Spleen (tissue), 11 donors: ENCODE measurements around the gene HOXB4. TPM values are rescaled to one million over a fixed set of nuclear protein-coding genes. Genes with fewer than 3 reads are reported as not detected.

Experiments
- DNase-seq: peaks from one replicate; pipeline ENCODE4 v3.0.0-alpha.2; 2020
- H3K27ac ChIP-seq, 8 donors: fragments of 200-600 bp; sonication (generic) in 7 of 8; 1 replicate in 4 of 8; 2 replicates in 4 of 8; pipeline versions ENCODE4 v1.5.0 to v1.8.0; 2016 to 2021; ENCODE audit warnings: inconsistent platforms in 4 of 8, mild to moderate bottlenecking in 4 of 8, moderate library complexity in 1 of 8
- H3K27me3 ChIP-seq, 7 donors: fragments of 200-600 bp; sonication (generic) in 6 of 7; replicated peaks in 1 of 7; 1 replicate in 4 of 7; 2 replicates in 3 of 7; pipeline versions ENCODE4 v1.5.0 to v1.8.0; 2016 to 2021; ENCODE audit warnings: inconsistent platforms in 3 of 7, mild to moderate bottlenecking in 1 of 7
- H3K36me3 ChIP-seq, 6 donors: fragments of 200-600 bp; sonication (generic) in 5 of 6; 1 replicate in 4 of 6; 2 replicates in 2 of 6; pipeline versions ENCODE4 v1.5.0 to v1.8.0; 2016 to 2021; ENCODE audit warnings: inconsistent platforms in 2 of 6
- H3K4me1 ChIP-seq, 6 donors: fragments of 200-600 bp; sonication (generic) in 5 of 6; 1 replicate in 3 of 6; 2 replicates in 3 of 6; pipeline versions ENCODE4 v1.5.0 to v1.8.0; 2016 to 2021; ENCODE audit warnings: inconsistent platforms in 3 of 6
- H3K4me3 ChIP-seq, 8 donors: fragments of 200-600 bp; sonication (generic) in 7 of 8; 1 replicate in 4 of 8; 2 replicates in 4 of 8; pipeline versions ENCODE4 v1.5.0 to v1.8.0; 2016 to 2021; ENCODE audit warnings: inconsistent platforms in 4 of 8, mild to moderate bottlenecking in 4 of 8, moderate library complexity in 2 of 8
- H3K9me3 ChIP-seq, 8 donors: fragments of 200-600 bp; sonication (generic) in 7 of 8; 1 replicate in 4 of 8; 2 replicates in 4 of 8; pipeline versions ENCODE4 v1.5.0 to v1.8.0; 2016 to 2021; ENCODE audit warnings: inconsistent platforms in 4 of 8
- POLR2A ChIP-seq, 3 donors: fragments of 450-650 bp; IDR thresholded peaks; one replicate each; pipeline ENCODE4 v1.5.1; 2017; ENCODE audit warnings: antibody characterized with exemption in 3 of 3, mild to moderate bottlenecking in 1 of 3
- POLR2AphosphoS5 ChIP-seq, 3 donors: sonication (generic); formaldehyde crosslinking; IDR thresholded peaks; one replicate each; pipeline ENCODE4 v1.5.1; 2017; ENCODE audit warnings: antibody characterized with exemption in 3 of 3
- WGBS, 5 donors: extraction: QIAGEN DNeasy Blood & Tissue Kit in 3 of 5; methylation state at CpG; one replicate each; pipeline versions ENCODE4 v1.1.5 to v1.1.7; 2013 to 2018; 5-methylcytosine and 5-hydroxymethylcytosine counted together
- intact Hi-C: fragments of 100-400 bp; cut with DNase I; formaldehyde crosslinking; loops from one replicate; pipeline ENCODE4 v1.15.0; 2023; ENCODE audit warnings: low total_unique reads
- polyA plus RNA-seq, 3 donors: library from polyadenylated mRNA; stranded (reverse); fragments of 200-250 nt; gene quantifications; one replicate each; pipeline ENCODE4 v1.2.1, GENCODE V29; 2013
- total RNA-seq, 7 donors: library from RNA; depleted of rRNA in 3 of 7; stranded (reverse); fragments of >200 nt in 3 of 7; fragmentation: NEBNext Ultra II Directional in 4 of 7; extraction: Animal tissue kit (Norgen Biotek cat#: 25700) in 4 of 7; gene quantifications; one replicate each; pipeline versions ENCODE4 v1.1.0 to v1.2.1, GENCODE V29; 2016 to 2021
- TF ChIP-seq, protein P1 (sequence below), 11 experiments: fragments of 200-600 bp in 7 of 11; fragments of 450-650 bp in 4 of 11; sonication (generic) in 4 of 11; IDR thresholded peaks in 8 of 11; conservative IDR thresholded peaks in 3 of 11; 1 replicate in 7 of 11; 2 replicates in 4 of 11; pipeline versions ENCODE4 v1.4.0 to v1.8.0; 2016 to 2021; ENCODE audit warnings: antibody characterized with exemption in 11 of 11, inconsistent platforms in 4 of 11, mild to moderate bottlenecking in 1 of 11
- donor health status: healthy with polysubstance abuse.
- donor health status: DM: no; HTN: no; CAD: no; lungs with moderate emphysema.
- donor health status: DM: no; HTN: no; CAD: no.
- donor health status: Bipolar disorder and iron deficiency.
- donor health status: healthy.
- donor health status: DM: no; HTN: no; CAD: no.
- donor health status: DM: yes; HTN: yes; CAD: no.

The HOXB4 gene
- total and polyA plus RNA-seq, 10 donors = 1.9 to 6.4 (median 2.7) TPM

GRCh38 chr17:48526608-48527546 lies 51.3 kb downstream of the HOXB4 start:
- DNase-seq = no peak
- no peaks in the 10 kb centered on the region for H3K36me3 ChIP-seq
- peak in 1 of 3 donors; percentile 29 for TF ChIP-seq POLR2AphosphoS5 (IDR thresholded peaks at IDR 0.05)
- TF ChIP-seq, protein P1, sequence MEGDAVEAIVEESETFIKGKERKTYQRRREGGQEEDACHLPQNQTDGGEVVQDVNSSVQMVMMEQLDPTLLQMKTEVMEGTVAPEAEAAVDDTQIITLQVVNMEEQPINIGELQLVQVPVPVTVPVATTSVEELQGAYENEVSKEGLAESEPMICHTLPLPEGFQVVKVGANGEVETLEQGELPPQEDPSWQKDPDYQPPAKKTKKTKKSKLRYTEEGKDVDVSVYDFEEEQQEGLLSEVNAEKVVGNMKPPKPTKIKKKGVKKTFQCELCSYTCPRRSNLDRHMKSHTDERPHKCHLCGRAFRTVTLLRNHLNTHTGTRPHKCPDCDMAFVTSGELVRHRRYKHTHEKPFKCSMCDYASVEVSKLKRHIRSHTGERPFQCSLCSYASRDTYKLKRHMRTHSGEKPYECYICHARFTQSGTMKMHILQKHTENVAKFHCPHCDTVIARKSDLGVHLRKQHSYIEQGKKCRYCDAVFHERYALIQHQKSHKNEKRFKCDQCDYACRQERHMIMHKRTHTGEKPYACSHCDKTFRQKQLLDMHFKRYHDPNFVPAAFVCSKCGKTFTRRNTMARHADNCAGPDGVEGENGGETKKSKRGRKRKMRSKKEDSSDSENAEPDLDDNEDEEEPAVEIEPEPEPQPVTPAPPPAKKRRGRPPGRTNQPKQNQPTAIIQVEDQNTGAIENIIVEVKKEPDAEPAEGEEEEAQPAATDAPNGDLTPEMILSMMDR (IDR thresholded peaks at IDR 0.05 in 8 of 11, conservative IDR thresholded peaks at IDR 0.05 in 3 of 11) = no peak
- TF ChIP-seq POLR2A (IDR thresholded peaks at IDR 0.05) = no peak
- H3K27ac ChIP-seq = peak overlapping the region in 1 of 8 donors; percentile 22
- peaks cover 0 to 66% (median 25%) of the 10 kb centered on the region in 7 donors for H3K27me3 ChIP-seq
- peak overlapping the region in 1 of 8 donors; percentile 31 for H3K4me3 ChIP-seq
- peaks cover 0 to 15% (median 8%) of the 10 kb centered on the region in 6 donors for H3K4me1 ChIP-seq
- WGBS, 5 donors = 23 to 54% (median 32%) methylated on average over 16 to 59 of the region's 59 CpGs
- no peaks in the 10 kb centered on the region for H3K9me3 ChIP-seq
- intact Hi-C loops = no loop called here

Other genes with a start within 250 kb of the HOXB4 start
- gene SKAP1, start 148.1 kb downstream of the HOXB4 start, total RNA-seq = 10 to 100 TPM; 11.7 to 26.5 (median 20.5) TPM
- gene SKAP1, start 148.1 kb downstream of the HOXB4 start, polyA plus RNA-seq = 10 to 100 TPM; 11.5 to 28.9 (median 20.5) TPM
- not detected for gene HOXB1, start 47.3 kb downstream of the HOXB4 start, total RNA-seq
- under 1 TPM in 1 of 3 donors, not detected in 2; 0.06 TPM for gene HOXB1, start 47.3 kb downstream of the HOXB4 start, polyA plus RNA-seq
- 10 to 100 TPM in 4 of 7 donors, 1 to 10 TPM in 3; 5.9 to 21.9 (median 10.2) TPM for gene HOXB2, start 33.2 kb downstream of the HOXB4 start, total RNA-seq
- 1 to 10 TPM; 7.2 to 8.2 (median 8.0) TPM for gene HOXB2, start 33.2 kb downstream of the HOXB4 start, polyA plus RNA-seq
- gene HOXB3, start 11.9 kb upstream of the HOXB4 start, total RNA-seq = 10 to 100 TPM in 4 of 7 donors, 1 to 10 TPM in 3; 6.8 to 23.1 (median 10.4) TPM
- gene HOXB3, start 11.9 kb upstream of the HOXB4 start, polyA plus RNA-seq = 1 to 10 TPM; 3.6 to 7.8 (median 6.5) TPM
- 1 to 10 TPM in 3 of 7 donors, under 1 TPM in 4; 0.43 to 2.6 (median 0.67) TPM for gene HOXB5, start 15.4 kb upstream of the HOXB4 start, total RNA-seq
- 1 to 10 TPM in 2 of 3 donors, under 1 TPM in 1; 0.91 to 1.5 (median 1.3) TPM for gene HOXB5, start 15.4 kb upstream of the HOXB4 start, polyA plus RNA-seq
- gene HOXB6, start 26.6 kb upstream of the HOXB4 start, total RNA-seq = 1 to 10 TPM; 1.2 to 4.5 (median 3.3) TPM
- 1 to 10 TPM; 1.7 to 3.4 (median 2.1) TPM for gene HOXB6, start 26.6 kb upstream of the HOXB4 start, polyA plus RNA-seq
- gene HOXB7, start 32.7 kb upstream of the HOXB4 start, total RNA-seq = 1 to 10 TPM; 1.3 to 3.5 (median 2.7) TPM
- gene HOXB7, start 32.7 kb upstream of the HOXB4 start, polyA plus RNA-seq = 1 to 10 TPM; 3.2 to 7.5 (median 3.3) TPM
- gene HOXB8, start 36.9 kb upstream of the HOXB4 start, total RNA-seq = not detected
- under 1 TPM in 2 of 3 donors, not detected in 1; 0.07 to 0.14 TPM for gene HOXB8, start 36.9 kb upstream of the HOXB4 start, polyA plus RNA-seq
- under 1 TPM in 2 of 7 donors, not detected in 5; 0.30 to 0.42 TPM for gene HOXB9, start 48.0 kb upstream of the HOXB4 start, total RNA-seq
- gene HOXB9, start 48.0 kb upstream of the HOXB4 start, polyA plus RNA-seq = under 1 TPM; 0.10 to 0.50 (median 0.50) TPM
- not detected for gene PRAC1, start 144.2 kb upstream of the HOXB4 start, total RNA-seq
- gene PRAC1, start 144.2 kb upstream of the HOXB4 start, polyA plus RNA-seq = not detected
- not detected for gene PRAC2, start 144.8 kb upstream of the HOXB4 start, total RNA-seq
- gene PRAC2, start 144.8 kb upstream of the HOXB4 start, polyA plus RNA-seq = not detected
- not detected for gene HOXB13, start 150.4 kb upstream of the HOXB4 start, total RNA-seq
- gene HOXB13, start 150.4 kb upstream of the HOXB4 start, polyA plus RNA-seq = under 1 TPM in 1 of 3 donors, not detected in 2; 0.02 TPM
- not detected for gene TTLL6, start 238.9 kb upstream of the HOXB4 start, total RNA-seq
- under 1 TPM in 1 of 3 donors, not detected in 2; 0.04 TPM for gene TTLL6, start 238.9 kb upstream of the HOXB4 start, polyA plus RNA-seq